Gastroesophageal sphincter (tissue), 3 donors: Measurements from ENCODE around the gene GLA.

Source experiments
- POLR2A ChIP-seq, 2 donors: fragments of 450-650 bp; IDR thresholded peaks; one replicate each; pipeline ENCODE4 v1.6.1; 2017; ENCODE audit warnings: antibody characterized with exemption in 2 of 2, mild to moderate bottlenecking in 2 of 2, moderate library complexity in 1 of 2
- TF ChIP-seq, protein P1 (sequence below), 4 experiments: fragments of 200-600 bp in 2 of 4; fragments of 450-650 bp in 2 of 4; sonication (generic) in 1 of 4; IDR thresholded peaks; one replicate each; pipeline ENCODE4 v1.5.1; 2017 to 2019; ENCODE audit warnings: antibody characterized with exemption in 4 of 4, mild to moderate bottlenecking in 2 of 4, moderate library complexity in 2 of 4

DNA sequence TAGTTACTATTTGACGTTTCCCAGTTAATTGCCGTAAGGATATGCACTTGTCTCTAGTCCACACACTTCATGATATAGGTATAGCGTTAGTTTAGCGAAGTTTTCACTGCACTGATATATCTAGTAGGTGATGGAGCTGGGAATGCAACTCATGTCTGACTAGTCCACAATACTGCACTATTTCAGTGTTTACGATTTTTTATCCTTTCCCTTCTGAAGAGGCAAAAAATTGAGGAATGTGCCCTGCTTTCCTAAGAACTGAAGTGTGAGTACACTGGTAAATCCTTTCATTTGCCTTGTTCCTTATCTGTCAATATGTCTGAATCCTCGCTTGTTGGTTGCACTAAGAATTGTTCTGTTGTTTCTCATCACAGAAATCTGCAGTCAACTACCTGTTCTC, 15.9 kb downstream of the GLA start:
- TF ChIP-seq POLR2A (IDR thresholded peaks at IDR 0.05), result no peak
- TF ChIP-seq, protein P1, sequence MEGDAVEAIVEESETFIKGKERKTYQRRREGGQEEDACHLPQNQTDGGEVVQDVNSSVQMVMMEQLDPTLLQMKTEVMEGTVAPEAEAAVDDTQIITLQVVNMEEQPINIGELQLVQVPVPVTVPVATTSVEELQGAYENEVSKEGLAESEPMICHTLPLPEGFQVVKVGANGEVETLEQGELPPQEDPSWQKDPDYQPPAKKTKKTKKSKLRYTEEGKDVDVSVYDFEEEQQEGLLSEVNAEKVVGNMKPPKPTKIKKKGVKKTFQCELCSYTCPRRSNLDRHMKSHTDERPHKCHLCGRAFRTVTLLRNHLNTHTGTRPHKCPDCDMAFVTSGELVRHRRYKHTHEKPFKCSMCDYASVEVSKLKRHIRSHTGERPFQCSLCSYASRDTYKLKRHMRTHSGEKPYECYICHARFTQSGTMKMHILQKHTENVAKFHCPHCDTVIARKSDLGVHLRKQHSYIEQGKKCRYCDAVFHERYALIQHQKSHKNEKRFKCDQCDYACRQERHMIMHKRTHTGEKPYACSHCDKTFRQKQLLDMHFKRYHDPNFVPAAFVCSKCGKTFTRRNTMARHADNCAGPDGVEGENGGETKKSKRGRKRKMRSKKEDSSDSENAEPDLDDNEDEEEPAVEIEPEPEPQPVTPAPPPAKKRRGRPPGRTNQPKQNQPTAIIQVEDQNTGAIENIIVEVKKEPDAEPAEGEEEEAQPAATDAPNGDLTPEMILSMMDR (IDR thresholded peaks at IDR 0.05), result no peak
